Measurements from ENCODE around the gene LMBRD1. TPM values are rescaled to one million over a fixed set of nuclear protein-coding genes. Genes with fewer than 3 reads are reported as not detected.

The LMBRD1 gene
- total and polyA plus RNA-seq, 2 experiments from 2014 or later = 14.4 to 24.4 TPM

DNA sequence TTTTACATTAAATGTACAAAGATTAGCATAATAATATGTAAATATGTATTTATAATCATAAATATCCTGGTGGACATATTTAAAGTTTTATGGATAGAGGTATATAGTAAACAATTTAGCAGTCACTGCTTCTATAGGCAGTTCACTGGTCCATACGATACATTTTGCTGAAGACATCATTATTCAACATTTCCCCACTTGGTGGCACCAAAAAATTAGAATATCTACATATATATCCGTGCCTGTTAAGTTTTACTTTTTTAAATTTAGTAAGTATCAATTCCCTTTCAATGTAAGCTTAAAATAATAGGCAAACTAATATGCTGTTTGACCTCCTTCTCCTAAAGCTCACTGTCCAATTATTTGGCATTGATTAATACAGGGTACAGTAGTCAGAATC, 64.2 kb downstream of the LMBRD1 start:
- DNase-seq (ENCODE audit: low read depth in 1 of 2, low spot score in 1 of 2) = peak in 1 of 2 donors; percentile 38
- Histone ChIP-seq H3K9me3 (ENCODE audit: low read depth) (no peaks in the 10 kb centered on the region), H3K4me3 (no peak overlapping the region), H3K4me1 (ENCODE audit: low read depth) (no peaks in the 10 kb centered on the region), H3K27ac (no peak overlapping the region), H3K27me3 (no peaks in the 10 kb centered on the region), H3K36me3 (no peaks in the 10 kb centered on the region)
- TF ChIP-seq, protein P1, sequence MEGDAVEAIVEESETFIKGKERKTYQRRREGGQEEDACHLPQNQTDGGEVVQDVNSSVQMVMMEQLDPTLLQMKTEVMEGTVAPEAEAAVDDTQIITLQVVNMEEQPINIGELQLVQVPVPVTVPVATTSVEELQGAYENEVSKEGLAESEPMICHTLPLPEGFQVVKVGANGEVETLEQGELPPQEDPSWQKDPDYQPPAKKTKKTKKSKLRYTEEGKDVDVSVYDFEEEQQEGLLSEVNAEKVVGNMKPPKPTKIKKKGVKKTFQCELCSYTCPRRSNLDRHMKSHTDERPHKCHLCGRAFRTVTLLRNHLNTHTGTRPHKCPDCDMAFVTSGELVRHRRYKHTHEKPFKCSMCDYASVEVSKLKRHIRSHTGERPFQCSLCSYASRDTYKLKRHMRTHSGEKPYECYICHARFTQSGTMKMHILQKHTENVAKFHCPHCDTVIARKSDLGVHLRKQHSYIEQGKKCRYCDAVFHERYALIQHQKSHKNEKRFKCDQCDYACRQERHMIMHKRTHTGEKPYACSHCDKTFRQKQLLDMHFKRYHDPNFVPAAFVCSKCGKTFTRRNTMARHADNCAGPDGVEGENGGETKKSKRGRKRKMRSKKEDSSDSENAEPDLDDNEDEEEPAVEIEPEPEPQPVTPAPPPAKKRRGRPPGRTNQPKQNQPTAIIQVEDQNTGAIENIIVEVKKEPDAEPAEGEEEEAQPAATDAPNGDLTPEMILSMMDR (IDR thresholded peaks at IDR 0.05; ENCODE audit: low read depth, low read length) = peak; percentile 35

DNA sequence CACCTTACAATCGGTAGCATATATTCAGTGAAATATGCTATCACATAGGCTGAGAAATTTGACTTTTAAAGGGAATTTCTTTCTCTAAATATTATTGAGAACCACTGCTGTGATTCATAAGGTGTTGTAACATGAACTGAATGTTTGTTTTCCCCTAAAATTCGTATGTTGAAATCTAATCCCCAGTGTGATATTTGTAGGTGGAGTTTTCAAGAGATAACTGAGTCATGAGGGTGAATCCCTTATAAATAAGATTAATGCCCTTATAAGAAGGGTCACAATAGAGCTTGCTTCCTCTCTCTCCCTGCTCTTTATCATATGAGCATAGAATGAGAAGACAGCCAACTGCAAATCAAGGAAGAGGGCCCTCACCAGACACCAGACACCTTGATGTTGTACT, 64.8 kb downstream of the LMBRD1 start:
- Histone ChIP-seq H3K27me3 (no peaks in the 10 kb centered on the region), H3K4me1 (ENCODE audit: low read depth) (no peaks in the 10 kb centered on the region), H3K27ac (no peak overlapping the region), H3K36me3 (no peaks in the 10 kb centered on the region), H3K9me3 (ENCODE audit: low read depth) (no peaks in the 10 kb centered on the region), H3K4me3 (no peak overlapping the region)
- TF ChIP-seq, protein P1 (IDR thresholded peaks at IDR 0.05; ENCODE audit: low read depth, low read length) = no peak
- DNase-seq (ENCODE audit: low read depth in 1 of 2, low spot score in 1 of 2) = no peak

GRCh38 chr6:69729870-69730449, 66.8 kb downstream of the LMBRD1 start:
- Histone ChIP-seq H3K4me1 (ENCODE audit: low read depth) (no peaks in the 10 kb centered on the region), H3K9me3 (ENCODE audit: low read depth) (no peaks in the 10 kb centered on the region)
- TF ChIP-seq, protein P1 (IDR thresholded peaks at IDR 0.05; ENCODE audit: low read depth, low read length) = peak; percentile 28

DNA sequence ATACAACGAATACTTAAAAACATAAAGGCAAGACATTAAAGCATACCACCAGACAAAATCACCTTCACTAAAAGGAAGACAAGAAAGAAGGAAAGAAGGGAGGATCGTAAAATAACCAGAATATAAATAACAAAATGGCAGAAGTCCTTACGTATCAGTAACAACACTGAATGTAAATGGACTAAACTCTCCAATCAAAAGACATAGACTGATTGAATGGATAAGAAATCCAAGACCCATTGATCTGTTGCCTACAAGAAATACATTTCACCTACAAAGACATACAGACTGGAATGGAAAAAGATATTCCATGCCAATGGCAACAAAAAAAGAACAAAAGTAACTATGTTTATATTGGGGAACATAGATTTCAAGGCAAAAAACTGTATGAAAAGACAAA, 74.1 kb downstream of the LMBRD1 start:
- no peaks in the 10 kb centered on the region for H3K4me1 ChIP-seq (ENCODE audit: low read depth)
- no peaks in the 10 kb centered on the region for H3K36me3 ChIP-seq
- TF ChIP-seq, protein P1 (IDR thresholded peaks at IDR 0.05; ENCODE audit: low read depth, low read length) = no peak
- H3K4me3 ChIP-seq = no peak overlapping the region
- no peaks in the 10 kb centered on the region for H3K27me3 ChIP-seq
- no peak for DNase-seq (ENCODE audit: low read depth in 1 of 2, low spot score in 1 of 2)
- no peak overlapping the region for H3K27ac ChIP-seq
- H3K9me3 ChIP-seq (ENCODE audit: low read depth) = no peaks in the 10 kb centered on the region

More at GRCh38 chr6:69729870-69730449, 66.8 kb downstream of the LMBRD1 start:
- Histone ChIP-seq H3K27ac (no peak overlapping the region), H3K27me3 (no peaks in the 10 kb centered on the region), H3K36me3 (no peaks in the 10 kb centered on the region), H3K4me3 (no peak overlapping the region)
- DNase-seq (ENCODE audit: low read depth in 1 of 2, low spot score in 1 of 2) = peak; percentile 13 to 20

- Histone ChIP-seq H3K27me3 (no peaks in the 10 kb centered on the region), H3K4me1 (ENCODE audit: low read depth) (no peaks in the 10 kb centered on the region), H3K27ac (no peak overlapping the region), H3K9me3 (ENCODE audit: low read depth) (no peaks in the 10 kb centered on the region), H3K36me3 (no peaks in the 10 kb centered on the region), H3K4me3 (no peak overlapping the region)
- TF ChIP-seq, protein P1 (IDR thresholded peaks at IDR 0.05; ENCODE audit: low read depth, low read length) = peak; percentile 47
- peak; percentile 39 to 47 for DNase-seq (ENCODE audit: low read depth in 1 of 2, low spot score in 1 of 2)
Observed at GRCh38 chr6:69719602-69720193, 77.1 kb downstream of the LMBRD1 start.

Measured in cardiac muscle cell (in vitro differentiated cells and primary cell).